DOHH2 (cell line): ENCODE data around the gene ATP8B3.

ENCODE experiments used
- H3F3A ChIP-seq: fragments of 200-600 bp; sonication (generic), shearing (Covaris generic); 2 replicates; pipeline ENCODE4 v1.6.0; 2016; ENCODE audit warnings: antibody characterized with exemption, mild to moderate bottlenecking; ENCODE audit not compliant: control insufficient read depth, insufficient read depth
- H3K27ac ChIP-seq: fragments of 200-600 bp; sonication (generic); 2 replicates; pipeline ENCODE4 v1.5.1; 2014; ENCODE audit warnings: low read depth, mild to moderate bottlenecking, low read length, moderate library complexity
- H3K27me3 ChIP-seq: fragments of 200-600 bp; sonication (generic); 2 replicates; pipeline ENCODE4 v1.6.1; 2014; ENCODE audit warnings: mild to moderate bottlenecking, low read length, mixed read lengths; ENCODE audit not compliant: control insufficient read depth
- H3K36me3 ChIP-seq: fragments of 200-600 bp; sonication (generic); 2 replicates; pipeline ENCODE4 v1.6.1; 2014; ENCODE audit warnings: mild to moderate bottlenecking, low read length, moderate library complexity, mixed read lengths; ENCODE audit not compliant: control insufficient read depth
- H3K4me1 ChIP-seq: fragments of 200-600 bp; sonication (generic); 2 replicates; pipeline ENCODE4 v1.6.1; 2014; ENCODE audit warnings: mild to moderate bottlenecking, low read length, mixed read lengths; ENCODE audit not compliant: control insufficient read depth
- H3K4me2 ChIP-seq: fragments of 200-600 bp; sonication (generic); 2 replicates; pipeline ENCODE4 v1.6.0; 2014; ENCODE audit warnings: mild to moderate bottlenecking, low read length, moderate library complexity
- H3K4me3 ChIP-seq: fragments of 200-600 bp; sonication (generic); 2 replicates; pipeline ENCODE4 v1.5.1; 2014; ENCODE audit warnings: mild to moderate bottlenecking, low read length, mixed read lengths
- H3K79me2 ChIP-seq: fragments of 200-600 bp; sonication (generic); 2 replicates; pipeline ENCODE4 v1.6.1; 2014; ENCODE audit warnings: mild to moderate bottlenecking, low read length, mixed read lengths; ENCODE audit not compliant: control insufficient read depth
- H3K9me2 ChIP-seq: fragments of 200-600 bp; sonication (generic); replicated peaks from 2 replicates; pipeline ENCODE4 v1.6.1; 2014; ENCODE audit warnings: mild to moderate bottlenecking, low read length, mixed read lengths; ENCODE audit not compliant: control insufficient read depth
- H3K9me3 ChIP-seq: fragments of 200-600 bp; sonication (generic); 2 replicates; pipeline ENCODE4 v1.6.1; 2014; ENCODE audit warnings: antibody characterized with exemption, low read length, mixed read lengths; ENCODE audit not compliant: control insufficient read depth, insufficient read depth
- H4K20me1 ChIP-seq: fragments of 200-600 bp; sonication (generic); 2 replicates; pipeline ENCODE4 v1.6.0; 2014; ENCODE audit warnings: low read depth, mild to moderate bottlenecking, antibody characterized with exemption, low read length, moderate library complexity; ENCODE audit not compliant: control insufficient read depth, insufficient read depth
- EZH2phosphoT487 ChIP-seq: fragments of 200-600 bp; sonication (generic); IDR thresholded peaks from 2 replicates; pipeline ENCODE4 v1.6.1; 2017; ENCODE audit warnings: borderline replicate concordance, mild to moderate bottlenecking, antibody characterized with exemption, low read length, moderate library complexity, mixed read lengths
- TF ChIP-seq, protein P1 (sequence below): fragments of 200-600 bp; sonication (generic); IDR thresholded peaks from one replicate; pipeline ENCODE4 v1.5.1; 2014; ENCODE audit warnings: antibody characterized with exemption, mild to moderate bottlenecking, low read depth, low read length; ENCODE audit not compliant: poor library complexity, severe bottlenecking

Gene ATP8B3

DNA sequence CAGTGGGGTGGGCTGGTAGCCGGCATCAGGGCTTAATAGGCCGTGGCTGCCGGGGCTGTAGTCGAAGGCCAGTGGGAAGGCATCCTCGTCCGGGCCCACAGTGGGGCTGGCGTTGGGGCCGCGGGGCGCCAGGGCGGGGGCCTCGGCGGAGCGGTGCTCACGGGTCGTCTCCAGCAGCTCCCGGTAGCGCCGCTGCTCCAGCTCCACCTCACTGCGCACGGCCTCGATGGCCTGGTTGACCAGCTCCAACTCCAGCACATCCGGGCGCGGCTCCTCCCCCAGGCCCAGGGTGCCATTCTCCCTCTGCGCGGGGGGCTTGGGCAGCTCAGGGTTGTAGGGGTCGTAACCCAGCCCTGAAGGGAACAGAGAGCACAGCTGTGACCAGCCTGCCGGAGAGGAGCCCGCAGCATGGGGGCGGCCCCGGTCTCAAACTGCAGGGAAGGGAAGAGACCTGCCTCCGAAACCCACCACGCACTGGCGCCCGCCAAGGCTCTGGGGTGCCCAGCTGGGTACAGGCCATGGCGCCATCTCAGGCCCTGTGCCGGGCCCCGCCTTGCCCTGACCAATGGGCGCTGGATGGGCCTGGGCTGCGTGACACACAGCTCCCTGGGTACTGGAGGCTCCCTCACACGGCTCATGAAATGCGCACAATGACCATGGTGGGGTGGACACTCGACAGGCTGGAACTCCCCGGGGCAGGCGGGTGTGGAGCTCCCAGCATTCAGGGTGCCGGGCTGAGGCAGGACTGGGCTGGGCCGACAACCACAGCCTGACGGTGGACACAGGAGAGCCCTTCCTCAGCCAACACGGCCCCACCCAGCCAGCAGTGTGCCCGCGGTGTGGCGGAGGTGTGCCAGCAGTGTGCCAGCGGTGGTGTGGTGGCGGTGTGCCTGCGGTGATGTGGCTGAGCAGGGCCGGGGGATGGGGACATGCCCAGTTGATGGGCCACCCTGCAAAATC lies 16.5 kb upstream of the ATP8B3 start:
- H3K4me3 ChIP-seq: no peak overlapping the region
- H3K79me2 ChIP-seq: peaks cover 53% of the 10 kb centered on the region
- H3F3A ChIP-seq: no peaks in the 10 kb centered on the region; the same call in 1 of the 2 replicates
- H3K9me3 ChIP-seq: no peaks in the 10 kb centered on the region
- H3K4me1 ChIP-seq: no peaks in the 10 kb centered on the region
- TF ChIP-seq, protein P1, sequence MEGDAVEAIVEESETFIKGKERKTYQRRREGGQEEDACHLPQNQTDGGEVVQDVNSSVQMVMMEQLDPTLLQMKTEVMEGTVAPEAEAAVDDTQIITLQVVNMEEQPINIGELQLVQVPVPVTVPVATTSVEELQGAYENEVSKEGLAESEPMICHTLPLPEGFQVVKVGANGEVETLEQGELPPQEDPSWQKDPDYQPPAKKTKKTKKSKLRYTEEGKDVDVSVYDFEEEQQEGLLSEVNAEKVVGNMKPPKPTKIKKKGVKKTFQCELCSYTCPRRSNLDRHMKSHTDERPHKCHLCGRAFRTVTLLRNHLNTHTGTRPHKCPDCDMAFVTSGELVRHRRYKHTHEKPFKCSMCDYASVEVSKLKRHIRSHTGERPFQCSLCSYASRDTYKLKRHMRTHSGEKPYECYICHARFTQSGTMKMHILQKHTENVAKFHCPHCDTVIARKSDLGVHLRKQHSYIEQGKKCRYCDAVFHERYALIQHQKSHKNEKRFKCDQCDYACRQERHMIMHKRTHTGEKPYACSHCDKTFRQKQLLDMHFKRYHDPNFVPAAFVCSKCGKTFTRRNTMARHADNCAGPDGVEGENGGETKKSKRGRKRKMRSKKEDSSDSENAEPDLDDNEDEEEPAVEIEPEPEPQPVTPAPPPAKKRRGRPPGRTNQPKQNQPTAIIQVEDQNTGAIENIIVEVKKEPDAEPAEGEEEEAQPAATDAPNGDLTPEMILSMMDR: no peak
- no peak for TF ChIP-seq EZH2phosphoT487
- no peak overlapping the region for H3K27ac ChIP-seq
- no peaks in the 10 kb centered on the region for H3K9me2 ChIP-seq
- H4K20me1 ChIP-seq: no peaks in the 10 kb centered on the region
- no peak overlapping the region for H3K4me2 ChIP-seq
- peaks cover 44% of the 10 kb centered on the region for H3K36me3 ChIP-seq
- no peaks in the 10 kb centered on the region for H3K27me3 ChIP-seq

DNA sequence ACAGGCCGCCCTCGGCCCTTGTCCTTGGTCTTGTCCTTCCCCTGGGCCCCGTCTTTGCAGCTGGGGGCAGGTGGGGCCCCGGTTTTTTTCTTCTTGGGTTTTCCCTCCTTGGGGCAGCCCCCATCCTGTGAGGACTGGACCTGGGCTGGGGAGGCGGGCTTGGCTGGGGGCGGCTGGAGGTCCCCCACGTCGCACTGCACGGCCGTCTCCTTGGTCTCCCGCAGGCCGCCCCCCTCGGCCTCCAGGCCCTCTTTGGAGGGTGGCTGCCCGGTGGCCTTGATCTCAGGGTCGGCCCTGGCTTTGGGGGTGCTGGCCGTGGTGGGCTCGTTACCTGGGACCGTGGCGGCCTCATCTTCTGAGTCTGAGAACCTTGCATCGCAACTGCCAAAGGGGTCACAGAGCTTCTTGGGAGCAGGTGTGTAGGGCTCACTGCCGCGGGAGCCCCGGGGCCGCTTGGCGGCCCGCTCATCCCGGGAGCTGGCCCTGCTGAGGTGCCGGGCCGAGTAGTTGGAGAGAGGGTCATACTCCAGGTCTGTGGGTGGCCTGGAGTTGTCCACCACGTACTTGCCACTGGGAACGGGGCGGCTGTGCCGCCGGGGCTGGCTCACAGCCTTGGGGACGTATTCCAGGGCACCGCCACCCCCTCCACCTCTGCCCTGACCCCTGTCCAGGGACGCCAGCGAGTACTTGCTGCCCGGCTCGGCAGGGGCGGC lies 15.6 kb upstream of the ATP8B3 start:
- Histone ChIP-seq H3K79me2 (peaks cover 45% of the 10 kb centered on the region), H3K4me2 (no peak overlapping the region), H3K9me3 (no peaks in the 10 kb centered on the region), H3K9me2 (no peaks in the 10 kb centered on the region), H4K20me1 (no peaks in the 10 kb centered on the region), H3F3A (no peaks in the 10 kb centered on the region; the same call in 1 of the 2 replicates), H3K4me3 (no peak overlapping the region), H3K36me3 (peaks cover 52% of the 10 kb centered on the region), H3K4me1 (no peaks in the 10 kb centered on the region), H3K27me3 (no peaks in the 10 kb centered on the region), H3K27ac (no peak overlapping the region)
- no peak for TF ChIP-seq EZH2phosphoT487
- TF ChIP-seq, protein P1: no peak

DNA sequence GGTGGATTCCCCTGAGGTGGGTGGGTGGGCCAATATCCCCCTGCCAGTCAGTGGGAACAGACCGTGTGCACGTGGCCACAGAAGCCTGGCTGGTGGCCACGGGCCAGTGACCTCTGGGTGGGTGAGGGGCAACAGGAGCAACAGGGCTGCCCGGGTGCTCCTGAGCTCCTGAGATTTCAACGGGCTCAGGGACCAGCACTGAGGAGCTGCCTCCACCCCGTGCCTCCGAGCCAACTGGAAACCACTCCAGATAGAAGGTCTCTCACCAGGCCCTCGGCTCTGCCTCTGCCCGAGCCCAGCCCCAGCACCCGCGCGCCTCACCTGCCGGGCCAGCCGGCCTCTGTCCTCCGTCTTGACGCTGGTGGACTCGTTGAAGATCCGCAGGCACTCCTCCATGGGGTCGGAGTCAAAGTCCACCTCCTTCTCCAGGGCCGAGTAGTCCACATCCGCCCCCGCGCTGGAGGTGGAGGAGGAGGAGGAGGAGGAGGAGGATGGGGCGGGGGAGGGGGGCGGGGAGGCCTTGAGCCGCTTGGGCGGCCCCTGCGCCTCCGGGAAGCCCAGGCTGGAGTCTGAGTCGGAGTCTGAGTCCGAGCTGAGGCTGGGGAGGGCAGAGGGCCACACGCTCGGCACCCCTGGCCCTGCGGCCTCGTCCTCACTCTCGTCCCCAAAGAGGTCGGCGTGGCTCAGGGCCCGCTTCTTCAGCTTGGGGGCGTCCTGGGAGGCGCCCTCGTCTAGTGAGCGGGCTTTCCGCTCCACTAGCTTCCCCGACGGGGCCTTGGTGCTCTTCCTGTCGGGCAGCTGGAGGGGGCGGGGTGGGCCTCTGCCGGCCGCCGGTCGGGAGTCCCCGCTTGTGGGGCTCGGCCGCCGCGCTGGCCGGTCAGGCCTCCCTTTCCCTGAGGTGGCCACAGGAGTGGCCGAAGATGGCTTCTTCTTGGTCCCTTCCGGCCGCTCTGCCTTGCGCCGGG lies 14.8 kb upstream of the ATP8B3 start:
- peaks cover 59% of the 10 kb centered on the region for H3K36me3 ChIP-seq

More for the DNA sequence above, 14.8 kb upstream of the ATP8B3 start:
- H3K9me2 ChIP-seq: no peaks in the 10 kb centered on the region
- no peak overlapping the region for H3K27ac ChIP-seq
- H4K20me1 ChIP-seq: no peaks in the 10 kb centered on the region
- TF ChIP-seq, protein P1: no peak
- TF ChIP-seq EZH2phosphoT487: no peak
- H3K4me3 ChIP-seq: no peak overlapping the region
- no peaks in the 10 kb centered on the region for H3K4me1 ChIP-seq
- no peaks in the 10 kb centered on the region for H3K9me3 ChIP-seq
- H3K4me2 ChIP-seq: no peak overlapping the region
- H3K27me3 ChIP-seq: no peaks in the 10 kb centered on the region
- no peaks in the 10 kb centered on the region; the same call in 1 of the 2 replicates for H3F3A ChIP-seq
- peaks cover 38% of the 10 kb centered on the region for H3K79me2 ChIP-seq
